ENCODE results near the gene SLC50A1.

DNA sequence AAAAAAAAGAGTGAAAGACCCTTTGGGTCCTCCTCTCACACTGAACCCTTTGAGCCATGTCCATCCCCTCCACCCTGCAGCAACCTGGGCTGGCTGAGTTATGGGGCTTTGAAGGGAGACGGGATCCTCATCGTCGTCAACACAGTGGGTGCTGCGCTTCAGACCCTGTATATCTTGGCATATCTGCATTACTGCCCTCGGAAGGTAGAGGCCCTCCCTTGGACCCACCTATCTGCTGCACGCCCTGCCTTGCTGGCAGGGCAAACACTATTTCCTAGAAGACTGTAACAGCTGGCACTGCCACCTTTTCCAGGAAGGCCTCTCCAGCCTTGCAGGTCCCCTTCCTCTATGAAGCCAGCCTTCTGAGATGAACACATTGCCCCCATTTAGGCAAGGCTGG, 1.1 kb downstream of the SLC50A1 start:
- no peak for TF ChIP-seq POLR2AphosphoS5 (IDR thresholded peaks at IDR 0.05)
- no peak for TF ChIP-seq CTCF (IDR thresholded peaks at IDR 0.05 in 8 of 11, conservative IDR thresholded peaks at IDR 0.05 in 3 of 11)
- TF ChIP-seq POLR2A (IDR thresholded peaks at IDR 0.05), result no peak
